Measurements from ENCODE around the gene CLIC3.
"Not testable (repeated sequence)": the region's sequence is repeated elsewhere in the genome, so short reads cannot be mapped to it uniquely, and the experiment has no call there.

CLIC3 gene, protein sequence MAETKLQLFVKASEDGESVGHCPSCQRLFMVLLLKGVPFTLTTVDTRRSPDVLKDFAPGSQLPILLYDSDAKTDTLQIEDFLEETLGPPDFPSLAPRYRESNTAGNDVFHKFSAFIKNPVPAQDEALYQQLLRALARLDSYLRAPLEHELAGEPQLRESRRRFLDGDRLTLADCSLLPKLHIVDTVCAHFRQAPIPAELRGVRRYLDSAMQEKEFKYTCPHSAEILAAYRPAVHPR
- 0 to 0.27 reads per million in 2 donors for total RNA-seq

DNA sequence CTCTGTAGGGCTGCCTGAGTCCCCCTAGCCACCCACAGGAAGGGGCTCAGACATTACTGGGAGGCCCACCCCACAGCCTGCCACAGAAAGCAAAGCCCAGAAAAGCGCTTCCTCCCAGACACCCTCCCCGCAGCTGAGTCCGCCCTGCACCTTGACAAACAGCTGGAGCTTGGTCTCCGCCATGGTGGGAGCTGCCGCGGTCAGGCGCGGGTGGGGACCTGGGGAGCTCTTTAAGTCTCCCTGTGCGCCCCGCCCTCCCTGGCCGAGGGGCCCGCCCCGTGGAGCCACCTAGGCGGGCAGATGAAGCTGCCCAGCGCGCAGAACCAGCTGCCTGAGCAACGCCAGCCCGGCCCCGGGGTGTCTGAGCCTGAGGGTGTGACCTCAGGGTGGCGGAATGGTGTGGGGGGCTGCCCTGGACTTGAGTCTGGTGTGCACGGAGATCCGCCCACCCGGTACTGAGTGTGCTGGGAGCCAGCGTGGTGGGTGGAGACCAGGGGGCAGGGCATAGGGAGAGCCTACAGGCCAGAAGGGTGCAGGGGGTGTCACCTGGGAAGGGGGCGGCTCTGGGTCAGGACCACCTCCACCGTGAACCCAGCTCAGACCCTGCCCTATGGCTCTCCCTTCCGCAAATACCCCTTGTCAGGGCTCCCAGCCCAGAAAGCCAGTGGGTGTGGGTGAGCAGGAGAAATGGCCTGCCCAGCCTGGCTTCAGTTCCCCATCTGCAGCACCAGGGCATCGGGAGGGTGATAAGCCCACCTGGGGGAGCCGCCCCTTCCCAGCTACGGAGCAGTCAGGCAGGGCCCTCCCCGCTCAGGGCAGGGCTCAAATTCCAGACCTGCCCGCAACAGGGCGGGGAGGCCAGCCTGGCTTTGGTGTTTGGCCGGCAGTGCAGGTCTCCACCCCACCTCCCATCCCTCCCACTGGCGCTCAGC, at the start of gene CLIC3:
CLIC3 (minus strand) TSS at position 208 of the 932 bp plus-strand sequence; CDS start at position 183, 25 bp downstream.
- DNase-seq = peak in 2 of 5 experiments; percentile 46 to 87

- no peak for DNase-seq
Measured at GRCh38 chr9:137045294-137046087, 49.1 kb upstream of the CLIC3 start.

GRCh38 chr9:137044502-137045177, 48.3 kb upstream of the CLIC3 start:
- no peak for DNase-seq

DNA sequence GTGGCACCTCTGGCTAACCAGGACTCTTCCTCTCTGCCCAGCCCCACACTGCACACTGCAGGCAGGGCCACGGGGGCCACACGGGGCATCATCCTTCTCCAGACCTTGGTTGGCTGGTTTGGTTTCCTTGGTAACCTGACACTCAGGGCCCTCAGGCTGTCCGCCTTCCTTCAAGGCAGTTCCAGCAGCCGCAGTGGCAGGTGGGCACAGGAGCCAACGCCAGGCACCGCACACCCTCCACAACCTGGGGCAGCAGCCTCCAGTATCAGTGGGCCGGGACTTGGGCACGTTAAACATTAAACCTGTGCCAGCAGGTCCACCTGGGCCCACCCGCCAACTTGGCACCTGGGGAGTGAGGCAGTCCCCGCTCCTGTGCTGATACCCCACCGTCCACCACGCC, 47.7 kb upstream of the CLIC3 start:
- no peak for DNase-seq

DNA sequence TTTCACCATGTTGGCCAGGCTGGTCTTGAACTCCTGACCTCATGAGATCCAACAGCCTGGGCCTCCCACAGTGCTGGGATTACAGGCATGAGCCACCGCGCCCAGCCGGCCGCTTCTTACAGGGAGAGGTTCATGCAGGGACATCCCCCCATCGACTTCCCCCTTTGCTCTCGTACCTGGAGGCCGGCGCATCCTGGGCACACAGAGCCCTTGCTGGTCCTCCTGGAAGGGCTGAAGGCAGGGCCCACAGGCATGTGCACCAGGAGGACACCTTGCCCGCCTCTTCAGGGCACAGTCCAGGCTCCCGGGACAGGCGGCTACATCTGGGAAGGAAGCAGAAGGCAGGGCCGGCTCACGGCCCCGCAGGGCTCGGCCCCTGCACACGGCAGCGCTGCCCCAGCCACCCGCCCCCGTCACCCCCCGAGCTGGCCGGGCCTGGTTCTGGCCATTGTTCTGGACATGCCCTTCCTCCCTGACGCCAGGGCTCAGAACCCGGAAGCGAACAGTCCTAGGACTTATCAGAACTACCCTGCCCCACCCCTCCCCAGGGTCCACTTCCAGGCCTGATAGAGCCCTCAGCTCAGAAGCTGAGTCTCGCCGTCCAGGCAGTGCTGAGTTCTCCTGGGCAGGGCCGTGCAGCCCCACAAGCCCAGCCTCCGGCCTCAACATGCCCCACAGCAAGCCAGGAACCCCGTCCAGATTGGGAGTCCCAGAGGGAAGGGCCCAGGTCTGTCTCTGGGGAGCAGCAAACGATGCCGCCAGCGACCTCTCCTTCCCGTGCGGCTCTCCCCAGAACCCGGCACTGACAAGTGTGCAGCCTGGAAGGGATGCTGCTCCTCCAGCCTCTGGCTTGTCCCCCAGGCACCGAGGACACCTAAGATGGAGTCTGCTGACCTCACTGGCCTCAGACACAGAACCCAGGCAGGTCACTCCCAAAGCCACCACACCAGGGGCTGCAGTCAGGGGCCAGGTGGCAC, 46.7 kb upstream of the CLIC3 start:
- no peak for DNase-seq

DNA sequence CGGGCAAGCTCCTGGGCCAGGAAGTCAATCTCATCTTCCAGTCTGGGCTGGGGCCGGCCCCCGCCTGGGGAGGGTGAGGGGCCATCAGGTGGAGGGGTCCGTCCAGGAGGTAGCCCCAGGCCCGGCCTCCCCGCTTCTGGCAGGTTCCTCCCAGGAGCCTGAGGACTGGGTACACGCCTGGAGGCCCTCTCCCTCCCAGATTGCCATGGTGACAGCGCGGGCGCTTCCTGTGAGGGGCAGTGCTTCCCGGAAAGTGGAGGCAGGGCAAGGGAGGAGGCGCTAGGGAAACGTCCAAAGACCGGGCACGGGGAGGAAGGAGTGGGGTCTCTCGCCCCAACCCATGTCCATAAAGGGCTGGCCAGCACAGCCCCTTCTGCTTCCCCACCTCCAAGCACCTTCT, 44.8 kb upstream of the CLIC3 start:
- DNase-seq = no peak

GRCh38 chr9:137040568-137040967, 44.2 kb upstream of the CLIC3 start:
- DNase-seq = no peak

DNA sequence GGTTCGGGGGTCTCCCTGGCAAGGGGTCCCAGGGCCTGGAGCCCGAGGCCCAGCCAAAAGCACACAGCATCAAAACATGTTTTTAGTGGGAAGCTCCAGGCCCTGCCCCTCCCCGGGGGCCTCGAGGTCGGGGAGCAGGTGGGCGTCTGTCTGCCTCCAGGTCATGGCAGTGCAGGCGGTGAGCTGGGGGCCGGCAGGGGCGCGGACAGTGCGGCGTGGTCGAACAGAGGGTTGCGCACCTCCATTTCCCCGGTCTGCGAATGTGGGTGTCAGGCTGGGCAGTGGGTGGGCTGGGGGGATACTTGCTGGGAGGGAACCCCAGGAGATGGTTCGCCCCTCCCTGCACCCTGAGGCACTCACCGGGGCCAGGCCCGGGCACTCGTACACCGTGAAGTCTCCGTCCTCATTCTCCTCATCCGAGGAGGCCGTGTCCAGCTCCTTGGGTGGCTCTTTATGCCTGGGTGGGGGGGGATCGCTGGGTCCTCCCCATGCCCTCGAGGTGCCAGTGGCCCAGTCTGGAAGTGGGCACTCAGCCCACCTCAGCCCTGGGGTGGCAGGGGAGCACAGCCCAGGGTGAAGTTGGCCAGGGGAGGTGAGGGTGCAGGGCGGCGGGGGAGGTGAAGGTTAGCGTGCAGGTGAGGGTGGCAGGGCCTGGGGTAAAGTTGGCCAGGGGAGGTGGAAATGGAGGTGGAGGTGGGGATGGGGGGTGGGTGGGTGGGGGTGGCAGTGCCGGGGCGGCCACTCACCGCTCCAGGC, 43.4 kb upstream of the CLIC3 start:
- no peak for DNase-seq

DNA sequence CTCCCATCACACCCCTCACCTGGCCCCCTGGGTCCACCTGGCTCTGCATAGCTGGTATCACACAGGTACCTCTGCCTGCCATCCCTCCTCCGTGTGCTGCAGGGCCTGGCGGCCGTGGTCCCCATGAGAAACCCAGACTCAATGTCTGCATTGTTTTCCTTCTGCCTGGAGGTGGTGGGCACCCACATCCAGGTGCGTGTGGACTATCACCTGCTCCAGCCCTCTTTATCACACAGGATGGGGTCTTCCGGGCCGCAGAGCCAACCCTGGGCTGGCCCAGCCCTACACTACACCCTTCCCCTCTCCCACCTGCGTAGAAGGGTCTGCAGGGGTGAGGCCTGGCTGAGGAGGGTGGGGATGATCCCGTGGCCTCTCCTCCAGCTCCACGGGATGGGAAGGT, 42.5 kb upstream of the CLIC3 start:
- no peak for DNase-seq

DNA sequence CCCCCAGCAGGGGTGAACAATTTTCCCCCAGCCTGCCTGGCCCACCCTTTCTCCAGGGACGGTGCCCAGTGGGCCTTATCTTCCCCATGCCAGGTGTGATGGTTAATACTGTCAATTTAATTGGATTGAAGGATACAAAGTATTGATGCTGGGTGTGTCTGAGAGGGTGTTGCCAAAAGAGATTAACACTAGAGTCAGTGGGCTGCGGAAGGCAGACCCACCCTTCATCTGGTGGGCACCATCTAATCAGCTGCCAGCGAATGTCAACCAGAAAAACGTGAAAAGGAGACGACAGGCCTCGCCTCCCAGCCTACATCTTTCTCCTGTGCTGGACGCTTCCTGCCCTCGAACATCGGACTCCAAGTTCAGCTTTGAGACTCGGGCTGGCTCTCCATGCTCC, 41.1 kb upstream of the CLIC3 start:
- DNase-seq = no peak

DNA sequence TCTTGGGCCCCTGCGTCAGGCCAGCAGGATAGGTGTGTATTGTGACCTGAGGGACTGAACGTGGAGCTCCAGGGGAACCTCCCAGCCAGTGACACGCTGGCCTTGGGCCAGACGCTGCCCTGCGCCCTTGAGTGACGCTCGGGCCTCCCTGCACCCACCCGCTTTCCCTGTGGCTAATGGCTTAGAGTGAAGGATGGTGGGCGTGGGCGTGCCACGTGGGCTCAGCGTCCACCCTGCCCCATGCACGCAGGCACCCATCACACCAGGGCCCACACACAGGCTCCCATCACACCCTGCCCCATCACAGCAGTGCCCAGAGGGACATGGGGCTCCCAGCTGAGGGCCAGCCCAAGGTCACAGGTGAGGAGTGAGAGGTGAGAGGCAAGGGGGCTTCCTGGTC, 40.7 kb upstream of the CLIC3 start:
- no peak for DNase-seq

DNA sequence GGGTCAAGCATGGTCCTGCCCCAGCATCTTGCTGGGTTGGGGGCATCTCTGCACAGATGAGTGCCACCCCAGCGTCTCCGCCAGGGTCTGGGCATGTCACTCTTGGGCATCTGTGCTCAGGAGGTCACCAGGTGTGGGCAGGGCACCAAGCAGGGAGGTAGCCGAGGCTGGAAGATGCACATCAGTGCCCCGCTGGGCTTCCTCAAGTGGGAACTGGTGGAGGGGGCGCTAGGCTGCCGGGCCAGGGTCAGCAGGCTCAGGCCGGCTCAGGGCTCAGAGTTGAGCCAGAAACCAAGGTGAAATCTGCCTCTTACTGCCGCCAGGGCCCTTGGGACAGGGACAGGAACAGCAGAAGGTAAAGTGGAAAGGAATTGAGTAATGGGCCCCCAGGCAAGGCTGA, 39.6 kb upstream of the CLIC3 start:
- DNase-seq = no peak

DNA sequence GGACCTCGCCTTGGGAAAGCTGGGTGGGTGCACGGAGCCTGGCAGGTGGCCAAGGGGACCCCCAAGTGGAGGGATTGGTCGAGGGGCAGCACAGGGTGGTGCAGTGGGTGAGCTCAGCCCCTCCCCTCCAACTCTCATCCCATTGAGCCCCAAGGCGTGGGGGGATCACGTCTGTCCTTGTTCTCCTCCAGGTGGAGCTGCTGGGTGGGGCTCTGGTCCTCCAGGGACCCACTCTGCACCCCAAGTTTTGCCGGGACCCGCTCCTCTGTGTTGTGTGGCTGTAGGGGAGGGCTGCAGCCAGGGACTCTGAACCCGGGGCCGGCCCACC, 39.1 kb upstream of the CLIC3 start:
- no peak for DNase-seq

- peak; percentile 78 to 93 (median 78) for DNase-seq
Measured at GRCh38 chr9:137034709-137035506, 38.5 kb upstream of the CLIC3 start.

- no peak for DNase-seq
Measured at GRCh38 chr9:137034039-137034708, 37.8 kb upstream of the CLIC3 start.

GRCh38 chr9:137033481-137033880, 37.1 kb upstream of the CLIC3 start:
- not testable (repeated sequence) for DNase-seq

GRCh38 chr9:137032858-137033257, 36.5 kb upstream of the CLIC3 start:
- peak in 1 of 5 experiments; percentile 63 for DNase-seq

GRCh38 chr9:137031904-137032640, 35.7 kb upstream of the CLIC3 start, which contains the start of gene FUT7:
TSS of gene FUT7 (minus strand) at chr9:137032088. CDS start at chr9:137031991, 97 bp downstream.
- peak in 2 of 5 experiments; percentile 40 to 71 for DNase-seq

Data from T-helper 2 cell (primary cell).